Mesenchymal stem cell (in vitro differentiated cells and primary cell): ENCODE measurements around the gene ENO2.

ENCODE experiments used
- DNase-seq: peaks from one replicate; pipeline ENCODE4 v3.0.0-alpha.2; 2013
- H2AFZ ChIP-seq: one replicate; pipeline ENCODE4 v1.6.1; 2013; ENCODE audit warnings: low read depth, mild to moderate bottlenecking, control low read depth, inconsistent platforms, low read length, moderate library complexity
- H2AK5ac ChIP-seq: 2 replicates; pipeline ENCODE4 v1.6.1; 2013; ENCODE audit warnings: low read length, moderate library complexity, mild to moderate bottlenecking, inconsistent platforms; ENCODE audit not compliant: severe bottlenecking
- H2BK120ac ChIP-seq: one replicate; pipeline ENCODE4 v1.6.1; 2013; ENCODE audit warnings: low read depth, mild to moderate bottlenecking, inconsistent platforms, low read length, moderate library complexity
- H2BK12ac ChIP-seq, 2 experiments: one replicate each; pipeline ENCODE4 v1.6.1; 2013; ENCODE audit warnings: inconsistent platforms in 2 of 2, low read length in 2 of 2, mild to moderate bottlenecking in 2 of 2, moderate library complexity in 2 of 2, control low read depth in 1 of 2
- H2BK15ac ChIP-seq: one replicate; pipeline ENCODE4 v1.6.1; 2013; ENCODE audit warnings: mild to moderate bottlenecking, low read depth, inconsistent platforms; ENCODE audit not compliant: poor library complexity, severe bottlenecking
- H2BK5ac ChIP-seq: 2 replicates; pipeline ENCODE4 v1.6.1; 2013; ENCODE audit warnings: low read depth, mild to moderate bottlenecking, low read length, control low read depth, inconsistent platforms; ENCODE audit not compliant: poor library complexity, severe bottlenecking
- H3K14ac ChIP-seq, 2 experiments: one replicate each; pipeline ENCODE4 v1.6.1; 2013; ENCODE audit warnings: inconsistent platforms in 2 of 2, low read length in 2 of 2, control low read depth in 1 of 2, mild to moderate bottlenecking in 1 of 2, moderate library complexity in 1 of 2
- H3K18ac ChIP-seq, 2 experiments: one replicate each; pipeline ENCODE4 v1.6.1; 2013; ENCODE audit warnings: inconsistent platforms in 2 of 2, low read length in 2 of 2, control low read depth in 1 of 2, low read depth in 1 of 2, mild to moderate bottlenecking in 1 of 2
- H3K23ac ChIP-seq, 2 experiments: one replicate each; pipeline ENCODE4 v1.6.1; 2013; ENCODE audit warnings: inconsistent platforms in 2 of 2, low read length in 2 of 2, mild to moderate bottlenecking in 2 of 2, moderate library complexity in 2 of 2, control low read depth in 1 of 2
- H3K27ac ChIP-seq: 2 replicates; pipeline ENCODE4 v1.5.1; 2013; ENCODE audit warnings: mild to moderate bottlenecking, moderate library complexity, low read length, control low read depth, inconsistent platforms; ENCODE audit not compliant: poor library complexity, severe bottlenecking
- H3K27me3 ChIP-seq, 2 experiments: 2 replicates each; pipeline versions ENCODE4 v1.6.1 to v1.7.0; 2013; ENCODE audit warnings: low read length in 2 of 2, mild to moderate bottlenecking in 2 of 2, moderate library complexity in 2 of 2, control low read depth in 1 of 2, inconsistent platforms in 1 of 2; ENCODE audit not compliant: control insufficient read depth in 1 of 2, insufficient read depth in 1 of 2
- H3K36me3 ChIP-seq, 2 experiments: 2 replicates each; pipeline versions ENCODE4 v1.6.1 to v1.7.0; 2013; ENCODE audit warnings: low read length in 2 of 2, control low read depth in 1 of 2, inconsistent platforms in 1 of 2, low read depth in 1 of 2, mild to moderate bottlenecking in 1 of 2; ENCODE audit not compliant: insufficient read depth in 2 of 2, control insufficient read depth in 1 of 2
- H3K4ac ChIP-seq, 2 experiments: one replicate each; pipeline ENCODE4 v1.6.1; 2013; ENCODE audit warnings: inconsistent platforms in 2 of 2, low read length in 2 of 2, mild to moderate bottlenecking in 2 of 2, moderate library complexity in 2 of 2, control low read depth in 1 of 2, low read depth in 1 of 2
- H3K4me1 ChIP-seq: 2 replicates; pipeline ENCODE4 v1.6.1; 2013; ENCODE audit warnings: low read depth, low read length, control low read depth; ENCODE audit not compliant: control insufficient read depth, insufficient read depth
- H3K4me2 ChIP-seq: 2 replicates; pipeline ENCODE4 v1.6.1; 2013; ENCODE audit warnings: low read length, mild to moderate bottlenecking, inconsistent platforms; ENCODE audit not compliant: poor library complexity, severe bottlenecking
- H3K4me3 ChIP-seq, 2 experiments: 2 replicates each; pipeline versions ENCODE4 v1.5.1 to v1.7.0; 2013; ENCODE audit warnings: low read length in 2 of 2, mild to moderate bottlenecking in 2 of 2, control low read depth in 1 of 2, low read depth in 1 of 2; ENCODE audit not compliant: insufficient read depth in 1 of 2
- H3K79me1 ChIP-seq: replicated peaks from 2 replicates; pipeline ENCODE4 v1.6.1; 2013; ENCODE audit warnings: mild to moderate bottlenecking, control low read depth, low read length, inconsistent platforms; ENCODE audit not compliant: poor library complexity, severe bottlenecking
- H3K9ac ChIP-seq: 2 replicates; pipeline ENCODE4 v1.7.0; 2013; ENCODE audit warnings: mild to moderate bottlenecking, low read length, moderate library complexity
- H3K9me3 ChIP-seq: 2 replicates; pipeline ENCODE4 v1.7.0; 2013; ENCODE audit warnings: mild to moderate bottlenecking, low read length; ENCODE audit not compliant: control insufficient read depth
- H4K8ac ChIP-seq: one replicate; pipeline ENCODE4 v1.6.1; 2013; ENCODE audit warnings: inconsistent platforms, mild to moderate bottlenecking, low read length, moderate library complexity
- H4K91ac ChIP-seq: one replicate; pipeline ENCODE4 v1.6.1; 2013; ENCODE audit warnings: mild to moderate bottlenecking, low read length, inconsistent platforms
- WGBS: methylation state at CpG from one replicate; pipeline ENCODE4 v1.1.7; 2013; ENCODE audit warnings: mixed read lengths; 5-methylcytosine and 5-hydroxymethylcytosine counted together

ENO2 gene

DNA sequence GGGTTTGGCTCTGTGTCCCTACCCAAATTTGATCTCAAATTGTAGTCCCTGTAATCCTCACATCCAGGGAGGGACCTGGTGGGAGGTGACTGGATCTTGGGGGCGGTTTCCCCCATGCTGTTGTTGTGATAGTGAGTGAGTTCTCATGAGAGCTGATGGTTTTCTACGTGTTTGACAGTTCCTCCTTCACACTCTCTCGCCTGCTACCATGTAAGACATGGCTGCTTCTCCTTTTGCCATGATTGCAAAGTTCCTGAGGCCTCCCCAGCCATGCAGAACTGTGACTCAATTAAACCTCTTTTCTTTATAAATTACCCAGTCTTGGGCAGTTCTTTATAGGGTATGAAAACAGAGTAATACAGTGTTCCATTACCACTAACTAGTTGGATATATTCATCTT is 20.1 kb upstream of the ENO2 start:
- H2AFZ ChIP-seq: no peak overlapping the region
- H2BK12ac ChIP-seq: no peak overlapping the region
- H3K9me3 ChIP-seq: no peaks in the 10 kb centered on the region
- H3K23ac ChIP-seq: no peak overlapping the region
- H3K27me3 ChIP-seq: no peaks in the 10 kb centered on the region
- no peaks in the 10 kb centered on the region for H3K36me3 ChIP-seq
- no peak overlapping the region for H2BK120ac ChIP-seq
- no peak overlapping the region for H3K9ac ChIP-seq
- no CpG with 5 or more reads among the region's 3 CpGs for WGBS
- no peak overlapping the region for H2AK5ac ChIP-seq
- no peak overlapping the region for H4K8ac ChIP-seq
- H3K18ac ChIP-seq: no peak overlapping the region
- H4K91ac ChIP-seq: no peak overlapping the region
- H3K4me3 ChIP-seq: no peak overlapping the region
- no peak overlapping the region for H3K4me2 ChIP-seq
- no peak overlapping the region for H3K4ac ChIP-seq
- no peak overlapping the region for H3K27ac ChIP-seq
- no peak overlapping the region for H2BK5ac ChIP-seq
- H3K14ac ChIP-seq: no peak overlapping the region
- H3K79me1 ChIP-seq: no peaks in the 10 kb centered on the region
- H3K4me1 ChIP-seq: peaks cover 4% of the 10 kb centered on the region
- H2BK15ac ChIP-seq: no peak overlapping the region
- no peak for DNase-seq

- Histone ChIP-seq H3K79me1 (no peaks in the 10 kb centered on the region), H2BK5ac (no peak overlapping the region), H3K27ac (no peak overlapping the region), H2AFZ (no peak overlapping the region), H3K36me3 (no peaks in the 10 kb centered on the region), H3K4me3 (no peak overlapping the region), H3K9ac (no peak overlapping the region), H3K4me1 (no peaks in the 10 kb centered on the region), H3K27me3 (no peaks in the 10 kb centered on the region), H2BK15ac (no peak overlapping the region), H2AK5ac (no peak overlapping the region), H3K4me2 (no peak overlapping the region), H2BK120ac (no peak overlapping the region), H4K91ac (no peak overlapping the region), H3K18ac (no peak overlapping the region), H3K23ac (no peak overlapping the region), H3K9me3 (no peaks in the 10 kb centered on the region), H4K8ac (no peak overlapping the region), H3K4ac (no peak overlapping the region), H3K14ac (no peak overlapping the region), H2BK12ac (no peak overlapping the region)
- WGBS: 83% methylated on average over 6 of the region's 6 CpGs
- no peak for DNase-seq
Observed at GRCh38 chr12:6896846-6897435, 17.4 kb upstream of the ENO2 start.

- no peak overlapping the region for H2BK15ac ChIP-seq
- H3K14ac ChIP-seq: no peak overlapping the region
- 90% methylated on average over 3 of the region's 5 CpGs for WGBS
- no peak overlapping the region for H4K91ac ChIP-seq
- no peak overlapping the region for H2BK5ac ChIP-seq
- H3K79me1 ChIP-seq: no peaks in the 10 kb centered on the region
- H3K9me3 ChIP-seq: no peaks in the 10 kb centered on the region
- H3K27me3 ChIP-seq: no peaks in the 10 kb centered on the region
- no peak overlapping the region for H2BK120ac ChIP-seq
- no peak overlapping the region for H2BK12ac ChIP-seq
- H3K4me3 ChIP-seq: no peak overlapping the region
- H3K27ac ChIP-seq: no peak overlapping the region
- H2AFZ ChIP-seq: no peak overlapping the region
- no peak overlapping the region for H2AK5ac ChIP-seq
- H3K36me3 ChIP-seq: no peaks in the 10 kb centered on the region
- no peak overlapping the region for H3K23ac ChIP-seq
- DNase-seq: no peak
- H4K8ac ChIP-seq: no peak overlapping the region
- H3K4me1 ChIP-seq: no peaks in the 10 kb centered on the region
- H3K18ac ChIP-seq: no peak overlapping the region
- no peak overlapping the region for H3K9ac ChIP-seq
- no peak overlapping the region for H3K4me2 ChIP-seq
- no peak overlapping the region for H3K4ac ChIP-seq
Observed at GRCh38 chr12:6899427-6899826, 15.0 kb upstream of the ENO2 start.

DNA sequence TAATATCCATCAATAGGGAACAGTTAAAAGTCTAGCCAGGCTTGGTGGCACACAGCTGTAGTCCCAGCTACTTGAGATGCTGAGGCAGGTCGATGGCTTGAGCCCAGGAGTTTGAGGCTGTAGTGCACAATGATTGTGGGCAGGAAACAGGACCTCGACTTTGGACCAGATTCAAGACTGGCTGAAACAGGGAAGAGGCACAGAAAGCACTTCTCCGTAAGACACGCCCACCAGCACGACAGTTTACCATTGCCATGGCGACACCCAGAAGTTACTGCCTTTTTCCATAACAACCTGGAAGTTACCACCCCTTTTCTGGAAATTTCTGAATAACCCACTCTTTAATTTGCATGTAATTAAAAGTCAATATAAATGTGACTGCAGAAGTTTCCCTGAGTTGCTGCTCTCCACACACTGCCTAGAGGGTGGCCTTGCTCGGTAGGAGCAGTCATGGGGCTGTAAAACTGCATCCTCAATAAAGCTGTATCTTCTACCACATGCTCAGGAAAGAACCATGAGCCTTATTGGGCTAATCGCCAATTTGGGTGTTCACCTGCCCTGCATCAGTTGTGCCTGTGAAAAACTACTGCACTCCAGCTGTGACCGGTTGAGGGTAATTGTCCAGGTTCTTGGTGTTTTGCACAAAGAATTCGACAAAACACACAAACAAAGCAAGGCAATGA is 14.4 kb upstream of the ENO2 start:
- Histone ChIP-seq H2BK120ac (no peak overlapping the region), H3K4me3 (no peak overlapping the region), H3K27me3 (no peaks in the 10 kb centered on the region), H3K23ac (no peak overlapping the region), H4K91ac (no peak overlapping the region), H2BK15ac (no peak overlapping the region), H3K4ac (no peak overlapping the region), H3K27ac (no peak overlapping the region), H4K8ac (no peak overlapping the region), H3K14ac (no peak overlapping the region), H3K18ac (no peak overlapping the region), H3K4me2 (no peak overlapping the region), H2BK5ac (no peak overlapping the region), H2BK12ac (no peak overlapping the region), H3K9me3 (no peaks in the 10 kb centered on the region), H3K4me1 (peaks cover 3% of the 10 kb centered on the region), H2AFZ (no peak overlapping the region), H3K9ac (no peak overlapping the region), H3K79me1 (no peaks in the 10 kb centered on the region), H3K36me3 (no peaks in the 10 kb centered on the region), H2AK5ac (no peak overlapping the region)
- 86% methylated on average over 9 of the region's 10 CpGs for WGBS
- DNase-seq: peak; percentile 53
